AG08396 (cell line): ENCODE data around the gene HMG20A.

ENCODE experiments used
- DNase-seq: peaks from one replicate; pipeline ENCODE4 v3.0.0; 2012; ENCODE audit warnings: low spot score, mixed read lengths

HMG20A gene

GRCh38 chr15:77430213-77430612 is 9.5 kb downstream of the HMG20A start:
- DNase-seq, result no peak

GRCh38 chr15:77430652-77431051 is 10.0 kb downstream of the HMG20A start:
- no peak for DNase-seq

GRCh38 chr15:77436822-77437221 is 16.1 kb downstream of the HMG20A start:
- DNase-seq, result no peak

- DNase-seq, result no peak
These were observed 16.6 kb downstream of the HMG20A start for GRCh38 chr15:77437264-77437663.

GRCh38 chr15:77440378-77440999 is 19.8 kb downstream of the HMG20A start:
- peak; percentile 17 for DNase-seq

- no peak for DNase-seq
These were observed 26.2 kb downstream of the HMG20A start for GRCh38 chr15:77446840-77447390.

GRCh38 chr15:77454265-77454664 is 33.6 kb downstream of the HMG20A start:
- no peak for DNase-seq

- DNase-seq, result no peak
These were observed 34.3 kb downstream of the HMG20A start for GRCh38 chr15:77454951-77455350.

GRCh38 chr15:77455696-77456321 is 35.1 kb downstream of the HMG20A start:
- peak; percentile 35 for DNase-seq

- DNase-seq, result no peak
These were observed 36.1 kb downstream of the HMG20A start for GRCh38 chr15:77456746-77457145.

- DNase-seq, result no peak
These were observed 36.7 kb downstream of the HMG20A start for GRCh38 chr15:77457191-77457904.

GRCh38 chr15:77457905-77458265 is 37.2 kb downstream of the HMG20A start:
- DNase-seq, result no peak

- no peak for DNase-seq
These were observed 38.3 kb downstream of the HMG20A start for GRCh38 chr15:77459031-77459430.

- DNase-seq, result no peak
These were observed 40.8 kb downstream of the HMG20A start for GRCh38 chr15:77461486-77461885.

- DNase-seq, result no peak
These were observed 43.6 kb downstream of the HMG20A start for GRCh38 chr15:77464129-77464865.

- no peak for DNase-seq
These were observed 45.8 kb downstream of the HMG20A start for GRCh38 chr15:77466521-77466920.

GRCh38 chr15:77468896-77469295 is 48.2 kb downstream of the HMG20A start:
- DNase-seq, result no peak

- no peak for DNase-seq
These were observed 49.5 kb downstream of the HMG20A start for GRCh38 chr15:77470235-77470634.

GRCh38 chr15:77473328-77473727 is 52.6 kb downstream of the HMG20A start:
- no peak for DNase-seq

- DNase-seq, result no peak
These were observed 53.8 kb downstream of the HMG20A start for GRCh38 chr15:77474310-77474988.

GRCh38 chr15:77475001-77475400 is 54.3 kb downstream of the HMG20A start:
- no peak for DNase-seq

GRCh38 chr15:77475898-77476297 is 55.2 kb downstream of the HMG20A start:
- DNase-seq, result no peak
